Ishikawa (cell line): ENCODE data around the gene SMPD3.

Source experiments
- EGR1 ChIP-seq: IDR thresholded peaks from 2 replicates; pipeline ENCODE4 v1.6.1; 2012
- EP300 ChIP-seq: IDR thresholded peaks from 2 replicates; pipeline ENCODE4 v1.6.1; 2012; ENCODE audit warnings: borderline replicate concordance
- FOXM1 ChIP-seq: IDR thresholded peaks from 2 replicates; pipeline ENCODE4 v1.6.1; 2012; ENCODE audit warnings: low read depth, borderline replicate concordance
- MAX ChIP-seq: IDR thresholded peaks from 2 replicates; pipeline ENCODE4 v1.6.1; 2012
- RAD21 ChIP-seq: IDR thresholded peaks from 2 replicates; pipeline ENCODE4 v1.6.1; 2012; ENCODE audit warnings: low read depth
- REST ChIP-seq: IDR thresholded peaks from 2 replicates; pipeline ENCODE4 v1.6.1; 2012; ENCODE audit warnings: low read depth, mild to moderate bottlenecking
- TAF1 ChIP-seq: IDR thresholded peaks from 2 replicates; pipeline ENCODE4 v1.6.1; 2012; ENCODE audit warnings: low read depth, mild to moderate bottlenecking
- TCF12 ChIP-seq: IDR thresholded peaks from 2 replicates; pipeline ENCODE4 v1.6.1; 2012; ENCODE audit warnings: low read depth
- YY1 ChIP-seq: IDR thresholded peaks from 2 replicates; pipeline ENCODE4 v1.6.1; 2012; ENCODE audit warnings: low read depth
- ZBTB7A ChIP-seq: IDR thresholded peaks from 2 replicates; pipeline ENCODE4 v1.6.1; 2012; ENCODE audit warnings: low read depth

GRCh38 chr16:68446681-68447652, 1.3 kb downstream of the SMPD3 start:
- TF ChIP-seq YY1 (no peak), EP300 (no peak), MAX (no peak), FOXM1 (no peak), EGR1 (no peak), TAF1 (no peak), REST (no peak), RAD21 (no peak), ZBTB7A (no peak), TCF12 (no peak)
